HEK293 (cell line): ENCODE results near the gene PSMG1.

Source experiments
- CTCF ChIA-PET: fragments of 350-600 bp; formaldehyde crosslinking; extraction: SDS; loops from one replicate; lab custom pipeline; 2021; ENCODE audit warnings: antibody characterized with exemption; lab: Yijun Ruan, JAX
- POLR2A ChIA-PET: fragments of 300-600 bp; formaldehyde crosslinking; extraction: SDS; loops from one replicate; lab custom pipeline; 2020; ENCODE audit warnings: antibody characterized with exemption, inconsistent platforms; lab: Yijun Ruan, JAX
- H3K27ac ChIP-seq: fragments of 200-500 bp; sonication (Bioruptor generic); 2 replicates; pipeline ENCODE4 v1.5.1; 2014; ENCODE audit warnings: low read depth, low read length, control low read depth, inconsistent platforms; ENCODE audit errors: extremely low read depth
- H3K36me3 ChIP-seq, 2 experiments: fragments of 200-500 bp in 1 of 2; sonication (Bioruptor generic) in 1 of 2; 1 replicate in 1 of 2; 2 replicates in 1 of 2; pipeline ENCODE4 v1.5.1; 2014 to 2017; ENCODE audit warnings: inconsistent platforms in 2 of 2, low read length in 2 of 2; ENCODE audit not compliant: control insufficient read depth in 2 of 2, insufficient read depth in 1 of 2
- H3K4me1 ChIP-seq: fragments of 200-500 bp; sonication (Bioruptor generic); 2 replicates; pipeline ENCODE4 v1.5.1; 2014; ENCODE audit warnings: mild to moderate bottlenecking, low read length, inconsistent platforms; ENCODE audit not compliant: control insufficient read depth, insufficient read depth
- H3K4me3 ChIP-seq: 2 replicates; pipeline ENCODE4 v1.5.1; 2011; ENCODE audit warnings: low read depth, mild to moderate bottlenecking, control low read depth, low read length, moderate library complexity
- H3K9me3 ChIP-seq: fragments of 200-500 bp; sonication (Bioruptor generic); 2 replicates; pipeline ENCODE4 v1.5.1; 2014; ENCODE audit warnings: low read depth, low read length, inconsistent platforms; ENCODE audit not compliant: control insufficient read depth, insufficient read depth
- AEBP2 ChIP-seq: fragments of 450-650 bp; formaldehyde crosslinking; IDR thresholded peaks from 2 replicates; pipeline ENCODE4 v1.5.1; 2016; ENCODE audit warnings: missing biosample characterization, missing genetic modification characterization, borderline replicate concordance
- BCL11B ChIP-seq: fragments of 450-650 bp; formaldehyde crosslinking; IDR thresholded peaks from 2 replicates; pipeline ENCODE4 v1.5.1; 2016; ENCODE audit warnings: low read depth, missing biosample characterization, missing genetic modification characterization
- BCL6B ChIP-seq: fragments of 450-650 bp; formaldehyde crosslinking; IDR thresholded peaks from 2 replicates; pipeline ENCODE4 v1.5.1; 2017; ENCODE audit warnings: missing biosample characterization, missing genetic modification characterization
- KLF1 ChIP-seq: fragments of 450-650 bp; formaldehyde crosslinking; IDR thresholded peaks from 2 replicates; pipeline ENCODE4 v1.5.1; 2016; ENCODE audit warnings: missing biosample characterization, missing genetic modification characterization
- KLF8 ChIP-seq: fragments of 450-650 bp; formaldehyde crosslinking; IDR thresholded peaks from 2 replicates; pipeline ENCODE4 v1.5.1; 2016; ENCODE audit warnings: missing biosample characterization, missing genetic modification characterization
- PRDM6 ChIP-seq: fragments of 450-650 bp; formaldehyde crosslinking; IDR thresholded peaks from 2 replicates; pipeline ENCODE4 v1.5.1; 2017; ENCODE audit warnings: missing biosample characterization, missing genetic modification characterization
- ZBTB44 ChIP-seq: fragments of 450-650 bp; IDR thresholded peaks from 2 replicates; pipeline ENCODE4 v1.5.1; 2018; ENCODE audit warnings: missing biosample characterization, mild to moderate bottlenecking, missing genetic modification characterization
- ZNF138 ChIP-seq: fragments of 450-650 bp; formaldehyde crosslinking; IDR thresholded peaks from 2 replicates; pipeline ENCODE4 v1.5.1; 2016; ENCODE audit warnings: missing biosample characterization, missing genetic modification characterization, borderline replicate concordance
- ZNF140 ChIP-seq: fragments of 450-650 bp; formaldehyde crosslinking; IDR thresholded peaks from 2 replicates; pipeline ENCODE4 v1.5.1; 2016; ENCODE audit warnings: missing biosample characterization, missing genetic modification characterization
- ZNF157 ChIP-seq: fragments of 450-650 bp; formaldehyde crosslinking; IDR thresholded peaks from 2 replicates; pipeline ENCODE4 v1.5.1; 2016; ENCODE audit warnings: missing biosample characterization, missing genetic modification characterization
- ZNF366 ChIP-seq: fragments of 450-650 bp; formaldehyde crosslinking; conservative IDR thresholded peaks from 2 replicates; pipeline ENCODE4 v1.5.1; 2016; ENCODE audit warnings: missing biosample characterization, missing genetic modification characterization
- ZNF530 ChIP-seq: fragments of 450-650 bp; formaldehyde crosslinking; IDR thresholded peaks from 2 replicates; pipeline ENCODE4 v1.5.1; 2016; ENCODE audit warnings: low read depth, missing biosample characterization, missing genetic modification characterization
- ZNF621 ChIP-seq: fragments of 450-650 bp; formaldehyde crosslinking; IDR thresholded peaks from 2 replicates; pipeline ENCODE4 v1.5.1; 2017; ENCODE audit warnings: missing biosample characterization, missing genetic modification characterization
- ZNF76 ChIP-seq: fragments of 450-650 bp; formaldehyde crosslinking; IDR thresholded peaks from 2 replicates; pipeline ENCODE4; 2016; ENCODE audit warnings: low read depth, missing biosample characterization, missing genetic modification characterization, borderline replicate concordance
- ZNF777 ChIP-seq: fragments of 450-650 bp; formaldehyde crosslinking; IDR thresholded peaks from 2 replicates; pipeline ENCODE4 v1.5.1; 2017; ENCODE audit warnings: missing biosample characterization, missing genetic modification characterization, borderline replicate concordance
- ZNF785 ChIP-seq: fragments of 450-650 bp; formaldehyde crosslinking; IDR thresholded peaks from 2 replicates; pipeline ENCODE4 v1.5.1; 2016; ENCODE audit warnings: missing biosample characterization, missing genetic modification characterization
- ZNF830 ChIP-seq: fragments of 450-650 bp; IDR thresholded peaks from 2 replicates; pipeline ENCODE4 v1.5.0; 2018; ENCODE audit warnings: missing biosample characterization, missing genetic modification characterization, low read depth, mild to moderate bottlenecking, moderate library complexity
- ZSCAN18 ChIP-seq: fragments of 450-650 bp; formaldehyde crosslinking; IDR thresholded peaks from 2 replicates; pipeline ENCODE4 v1.5.1; 2016; ENCODE audit warnings: missing biosample characterization, missing genetic modification characterization

The PSMG1 gene

GRCh38 chr21:39132248-39132647, 51.0 kb downstream of the PSMG1 start:
- no peak for TF ChIP-seq ZNF138
- no peak for TF ChIP-seq ZNF157 (tag by site-specific recombination)
- no peak for TF ChIP-seq BCL11B (tag by site-specific recombination)
- no peak for TF ChIP-seq ZSCAN18 (tag by site-specific recombination)
- Histone ChIP-seq H3K4me1 (no peaks in the 10 kb centered on the region), H3K27ac (no peak overlapping the region), H3K4me3 (no peak overlapping the region), H3K9me3 (no peaks in the 10 kb centered on the region), H3K36me3 (no peaks in the 10 kb centered on the region)
- ChIA-PET CTCF (interaction anchor here (0.6 to 1.5 kb wide), 5 partner anchors 9 to 398 kb away, joined by 3 read pairs; no protein-coding TSS in a partner anchor), POLR2A (no interaction called here)

GRCh38 chr21:39131791-39132190, 51.5 kb downstream of the PSMG1 start:
- H3K27ac ChIP-seq = no peak overlapping the region
- POLR2A ChIA-PET = no interaction called here
- CTCF ChIA-PET = interaction anchor here (0.6 to 1.5 kb wide), 4 partner anchors 9 to 397 kb away, joined by 3 read pairs; no protein-coding TSS in a partner anchor
- H3K4me1 ChIP-seq = no peaks in the 10 kb centered on the region
- H3K36me3 ChIP-seq = no peaks in the 10 kb centered on the region
- no peaks in the 10 kb centered on the region for H3K9me3 ChIP-seq
- TF ChIP-seq AEBP2 = no peak
- TF ChIP-seq ZBTB44 = no peak
- no peak for TF ChIP-seq BCL6B (tag by site-specific recombination)
- no peak for TF ChIP-seq ZNF777 (tag by site-specific recombination)
- TF ChIP-seq ZNF366 (tag by site-specific recombination) = no peak
- no peak for TF ChIP-seq KLF1 (tag by site-specific recombination)
- no peak for TF ChIP-seq ZNF785 (tag by site-specific recombination)
- TF ChIP-seq, all 188 proteins: peak for 0
- H3K4me3 ChIP-seq = no peak overlapping the region

GRCh38 chr21:39127506-39127905, 55.7 kb downstream of the PSMG1 start:
- Histone ChIP-seq H3K4me3 (no peak overlapping the region), H3K9me3 (no peaks in the 10 kb centered on the region), H3K4me1 (no peaks in the 10 kb centered on the region), H3K36me3 (no peaks in the 10 kb centered on the region), H3K27ac (no peak overlapping the region)
- TF ChIP-seq ZNF140 (tag by site-specific recombination) = no peak
- ChIA-PET CTCF (interaction anchor here (0.6 to 1.8 kb wide), 5 partner anchors 8 to 416 kb away, joined by 3 to 10 read pairs (median 5); no protein-coding TSS in a partner anchor), POLR2A (no interaction called here)

- Histone ChIP-seq H3K36me3 (no peaks in the 10 kb centered on the region), H3K4me1 (no peaks in the 10 kb centered on the region), H3K27ac (no peak overlapping the region), H3K9me3 (no peaks in the 10 kb centered on the region), H3K4me3 (no peak overlapping the region)
- ChIA-PET CTCF (interaction anchor here (0.6 to 1.8 kb wide), 14 partner anchors 9 to 457 kb away, joined by 3 to 10 read pairs (median 3); no protein-coding TSS in a partner anchor), POLR2A (no interaction called here)
- TF ChIP-seq KLF8 = no peak
- TF ChIP-seq ZNF621 (tag by site-specific recombination) = no peak
- no peak for TF ChIP-seq ZNF830 (tag by site-specific recombination)
- TF ChIP-seq PRDM6 (tag by site-specific recombination) = no peak
- no peak for TF ChIP-seq ZNF76 (tag by site-specific recombination)
- no peak for TF ChIP-seq ZNF530 (tag by site-specific recombination)
These were observed 56.8 kb downstream of the PSMG1 start for GRCh38 chr21:39126486-39126806.
